ENCODE measurements around the gene TOMM7. TPM values are rescaled to one million over a fixed set of nuclear protein-coding genes. Genes with fewer than 3 reads are reported as not detected.
"Not testable (repeated sequence)": the region's sequence is repeated elsewhere in the genome, so short reads cannot be mapped to it uniquely, and the experiment has no call there.

The TOMM7 gene
- total and polyA plus RNA-seq, 10 of the 15 experiments (the other 5 are each of a cell fraction or from before 2014, with no cell fraction given): 151 to 1,497 (median 322) TPM

GRCh38 chr7:22791204-22792158 is 31.2 kb downstream of the TOMM7 start (continued):
- TF ChIP-seq, protein P1, sequence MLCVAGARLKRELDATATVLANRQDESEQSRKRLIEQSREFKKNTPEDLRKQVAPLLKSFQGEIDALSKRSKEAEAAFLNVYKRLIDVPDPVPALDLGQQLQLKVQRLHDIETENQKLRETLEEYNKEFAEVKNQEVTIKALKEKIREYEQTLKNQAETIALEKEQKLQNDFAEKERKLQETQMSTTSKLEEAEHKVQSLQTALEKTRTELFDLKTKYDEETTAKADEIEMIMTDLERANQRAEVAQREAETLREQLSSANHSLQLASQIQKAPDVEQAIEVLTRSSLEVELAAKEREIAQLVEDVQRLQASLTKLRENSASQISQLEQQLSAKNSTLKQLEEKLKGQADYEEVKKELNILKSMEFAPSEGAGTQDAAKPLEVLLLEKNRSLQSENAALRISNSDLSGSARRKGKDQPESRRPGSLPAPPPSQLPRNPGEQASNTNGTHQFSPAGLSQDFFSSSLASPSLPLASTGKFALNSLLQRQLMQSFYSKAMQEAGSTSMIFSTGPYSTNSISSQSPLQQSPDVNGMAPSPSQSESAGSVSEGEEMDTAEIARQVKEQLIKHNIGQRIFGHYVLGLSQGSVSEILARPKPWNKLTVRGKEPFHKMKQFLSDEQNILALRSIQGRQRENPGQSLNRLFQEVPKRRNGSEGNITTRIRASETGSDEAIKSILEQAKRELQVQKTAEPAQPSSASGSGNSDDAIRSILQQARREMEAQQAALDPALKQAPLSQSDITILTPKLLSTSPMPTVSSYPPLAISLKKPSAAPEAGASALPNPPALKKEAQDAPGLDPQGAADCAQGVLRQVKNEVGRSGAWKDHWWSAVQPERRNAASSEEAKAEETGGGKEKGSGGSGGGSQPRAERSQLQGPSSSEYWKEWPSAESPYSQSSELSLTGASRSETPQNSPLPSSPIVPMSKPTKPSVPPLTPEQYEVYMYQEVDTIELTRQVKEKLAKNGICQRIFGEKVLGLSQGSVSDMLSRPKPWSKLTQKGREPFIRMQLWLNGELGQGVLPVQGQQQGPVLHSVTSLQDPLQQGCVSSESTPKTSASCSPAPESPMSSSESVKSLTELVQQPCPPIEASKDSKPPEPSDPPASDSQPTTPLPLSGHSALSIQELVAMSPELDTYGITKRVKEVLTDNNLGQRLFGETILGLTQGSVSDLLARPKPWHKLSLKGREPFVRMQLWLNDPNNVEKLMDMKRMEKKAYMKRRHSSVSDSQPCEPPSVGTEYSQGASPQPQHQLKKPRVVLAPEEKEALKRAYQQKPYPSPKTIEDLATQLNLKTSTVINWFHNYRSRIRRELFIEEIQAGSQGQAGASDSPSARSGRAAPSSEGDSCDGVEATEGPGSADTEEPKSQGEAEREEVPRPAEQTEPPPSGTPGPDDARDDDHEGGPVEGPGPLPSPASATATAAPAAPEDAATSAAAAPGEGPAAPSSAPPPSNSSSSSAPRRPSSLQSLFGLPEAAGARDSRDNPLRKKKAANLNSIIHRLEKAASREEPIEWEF (IDR thresholded peaks at IDR 0.05; ENCODE audit: insufficient replicate concordance, low read depth, low read length): no peak
- no peak for TF ChIP-seq FOXM1 (IDR thresholded peaks at IDR 0.05; ENCODE audit: low read depth, low read length)
- no peak for TF ChIP-seq RELB (IDR thresholded peaks at IDR 0.05; ENCODE audit: low read depth)
- no peak for TF ChIP-seq DPF2 (IDR thresholded peaks at IDR 0.05)
- no peak for TF ChIP-seq SPI1 (IDR thresholded peaks at IDR 0.05; ENCODE audit: borderline replicate concordance, insufficient read depth, low read depth, low read length)
- no peak for TF ChIP-seq KAT2A (conservative IDR thresholded peaks at IDR 0.05; ENCODE audit: control insufficient read depth, low read depth, low read length)
- TF ChIP-seq TBL1XR1 (IDR thresholded peaks at IDR 0.05; ENCODE audit: low read depth, low read length): no peak

GRCh38 chr7:22790640-22791039 is 32.0 kb downstream of the TOMM7 start:
- CTCF ChIA-PET; H3K4me3 ChIP-seq; H3K4me2 ChIP-seq (ENCODE audit: control insufficient read depth, insufficient read depth); H3K27ac ChIP-seq (ENCODE audit: control insufficient read depth, insufficient read depth); H3K79me2 ChIP-seq (ENCODE audit: control insufficient read depth, insufficient read depth, low read length); SMC1A ChIA-PET (ENCODE audit: uncharacterized antibody, unreplicated experiment); in situ Hi-C loops (cut with MboI); DNase-seq (ENCODE audit: low read depth, low spot score); H3K9me3 ChIP-seq (replicated peaks; ENCODE audit: control insufficient read depth, insufficient read depth, low read length); ATAC-seq; H2AFZ ChIP-seq (ENCODE audit: control insufficient read depth, low read depth, low read length); H3K36me3 ChIP-seq (ENCODE audit: control insufficient read depth in 2 of 2, insufficient read depth in 2 of 2, low read length in 1 of 2); POLR2A ChIA-PET; H3K9ac ChIP-seq (ENCODE audit: control insufficient read depth, insufficient read depth, low read length); H3K27me3 ChIP-seq (replicated peaks in 1 of 2; ENCODE audit: control insufficient read depth in 2 of 2, insufficient read depth in 2 of 2, low read length in 1 of 2); BruUV-seq (replicated peaks); H3K4me1 ChIP-seq (ENCODE audit: control insufficient read depth, insufficient read depth, low read length); FAIRE-seq; intact Hi-C loops (cut with micrococcal nuclease; ENCODE audit: unreplicated experiment); H4K20me1 ChIP-seq (ENCODE audit: control insufficient read depth, insufficient read depth): not testable (repeated sequence)
- 61% methylated on average over 12 of the region's 13 CpGs for WGBS (ENCODE audit: insufficient coverage, insufficient replicate concordance, low lambda C conversion rate, missing lambda C conversion rate)
- RAD21 ChIA-PET (ENCODE audit: unreplicated experiment): interaction anchor here (1.1 kb wide), 1 partner anchor 64 kb away, joined by 3 read pairs; the partner anchor contains the start of gene IL6
